Upper lobe of right lung (tissue), 1 donor: ENCODE data around the gene NEDD8. TPM values are rescaled to one million over a fixed set of nuclear protein-coding genes. Genes with fewer than 3 reads are reported as not detected.
"Not testable (repeated sequence)": the region's sequence is repeated elsewhere in the genome, so short reads cannot be mapped to it uniquely, and the experiment has no call there.

Experiments used
- ATAC-seq: fragments of 200-7000 bp; cut with Tn5 transposase; one replicate; pipeline ENCODE4 v1.9.1; 2020; ENCODE audit warnings: mild to moderate bottlenecking, moderate library complexity
- DNase-seq: peaks from one replicate; pipeline ENCODE4 v3.0.0-alpha.2; 2020
- H3K27ac ChIP-seq: fragments of 200-600 bp; one replicate; pipeline ENCODE4 v1.8.0; 2022
- H3K27me3 ChIP-seq: fragments of 200-600 bp; one replicate; pipeline ENCODE4 v1.8.0; 2022; ENCODE audit warnings: mild to moderate bottlenecking
- H3K36me3 ChIP-seq: fragments of 200-600 bp; one replicate; pipeline ENCODE4 v1.8.0; 2022
- H3K4me1 ChIP-seq: fragments of 200-600 bp; one replicate; pipeline ENCODE4 v1.8.0; 2022
- H3K4me3 ChIP-seq: fragments of 200-600 bp; one replicate; pipeline ENCODE4 v1.8.0; 2022; ENCODE audit warnings: mild to moderate bottlenecking
- H3K9me3 ChIP-seq: fragments of 200-600 bp; one replicate; pipeline ENCODE4 v1.8.0; 2022
- intact Hi-C: fragments of 100-400 bp; cut with DNase I; formaldehyde crosslinking; loops from one replicate; pipeline ENCODE4 v1.11.0; 2022
- total RNA-seq: library from RNA; stranded (reverse); fragmentation: NEBNext Ultra II Directional; extraction: Animal tissue kit (Norgen Biotek cat#: 25700); gene quantifications from one replicate; pipeline ENCODE4 v1.2.1, GENCODE V29; 2021
- TF ChIP-seq, protein P1 (sequence below): fragments of 200-600 bp; IDR thresholded peaks from one replicate; pipeline ENCODE4 v1.8.0; 2022; ENCODE audit warnings: antibody characterized with exemption
- donor health status: DM: no; HTN: yes; CAD: no; lungs with severe emphysema.

The NEDD8 gene
- total RNA-seq, 1 donor from 2014 or later: 142 TPM

DNA sequence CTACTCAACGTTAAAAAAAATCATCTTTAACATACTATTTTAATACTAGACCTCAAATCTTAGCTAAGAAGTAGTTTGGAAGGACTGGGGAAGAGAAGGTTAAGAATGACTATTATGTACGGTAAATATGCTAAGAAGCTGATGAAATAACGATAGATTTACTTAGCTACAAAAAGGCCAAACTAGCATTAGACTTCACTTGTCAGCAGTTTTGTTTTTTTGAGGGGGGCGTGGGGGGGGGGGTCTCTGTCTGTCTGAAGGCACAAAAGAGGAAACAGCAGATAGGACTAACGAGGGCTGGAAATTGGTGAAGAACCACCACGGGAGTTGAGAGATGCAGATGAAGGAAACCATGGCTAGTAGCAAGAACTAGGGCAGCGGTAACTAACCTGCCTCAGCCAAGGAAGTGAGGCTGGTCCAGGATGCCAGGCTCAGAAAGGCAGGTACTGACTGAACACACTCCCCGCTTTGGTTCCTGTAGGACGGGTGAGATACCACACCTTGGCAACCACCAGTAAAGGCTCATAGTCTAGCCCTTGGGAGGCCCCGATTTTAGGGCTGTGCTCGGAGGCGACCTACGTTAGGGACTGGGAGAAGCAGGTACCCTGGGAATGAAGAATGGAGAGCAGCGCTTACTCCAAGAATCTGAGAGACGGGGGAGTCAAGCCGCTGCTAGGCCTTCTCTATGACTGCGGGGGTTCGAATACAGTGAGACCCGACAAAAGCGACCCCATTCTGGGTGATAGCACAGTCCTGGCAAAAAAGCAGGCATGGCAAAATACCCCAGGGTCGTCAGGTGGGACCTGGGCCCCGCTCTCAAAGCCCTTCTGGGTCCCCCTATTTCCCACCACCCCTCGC lies 675 bp downstream of the NEDD8 start:
- H3K36me3 ChIP-seq: peaks cover 28% of the 10 kb centered on the region
- peak overlapping the region; percentile 91 for H3K27ac ChIP-seq
- intact Hi-C loops: no loop called here
- TF ChIP-seq, protein P1, sequence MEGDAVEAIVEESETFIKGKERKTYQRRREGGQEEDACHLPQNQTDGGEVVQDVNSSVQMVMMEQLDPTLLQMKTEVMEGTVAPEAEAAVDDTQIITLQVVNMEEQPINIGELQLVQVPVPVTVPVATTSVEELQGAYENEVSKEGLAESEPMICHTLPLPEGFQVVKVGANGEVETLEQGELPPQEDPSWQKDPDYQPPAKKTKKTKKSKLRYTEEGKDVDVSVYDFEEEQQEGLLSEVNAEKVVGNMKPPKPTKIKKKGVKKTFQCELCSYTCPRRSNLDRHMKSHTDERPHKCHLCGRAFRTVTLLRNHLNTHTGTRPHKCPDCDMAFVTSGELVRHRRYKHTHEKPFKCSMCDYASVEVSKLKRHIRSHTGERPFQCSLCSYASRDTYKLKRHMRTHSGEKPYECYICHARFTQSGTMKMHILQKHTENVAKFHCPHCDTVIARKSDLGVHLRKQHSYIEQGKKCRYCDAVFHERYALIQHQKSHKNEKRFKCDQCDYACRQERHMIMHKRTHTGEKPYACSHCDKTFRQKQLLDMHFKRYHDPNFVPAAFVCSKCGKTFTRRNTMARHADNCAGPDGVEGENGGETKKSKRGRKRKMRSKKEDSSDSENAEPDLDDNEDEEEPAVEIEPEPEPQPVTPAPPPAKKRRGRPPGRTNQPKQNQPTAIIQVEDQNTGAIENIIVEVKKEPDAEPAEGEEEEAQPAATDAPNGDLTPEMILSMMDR: no peak
- H3K4me1 ChIP-seq: peaks cover 25% of the 10 kb centered on the region
- no peaks in the 10 kb centered on the region for H3K27me3 ChIP-seq
- H3K4me3 ChIP-seq: peak overlapping the region; percentile 80
- no peaks in the 10 kb centered on the region for H3K9me3 ChIP-seq
- ATAC-seq (peak; percentile 1), DNase-seq (no peak)

DNA sequence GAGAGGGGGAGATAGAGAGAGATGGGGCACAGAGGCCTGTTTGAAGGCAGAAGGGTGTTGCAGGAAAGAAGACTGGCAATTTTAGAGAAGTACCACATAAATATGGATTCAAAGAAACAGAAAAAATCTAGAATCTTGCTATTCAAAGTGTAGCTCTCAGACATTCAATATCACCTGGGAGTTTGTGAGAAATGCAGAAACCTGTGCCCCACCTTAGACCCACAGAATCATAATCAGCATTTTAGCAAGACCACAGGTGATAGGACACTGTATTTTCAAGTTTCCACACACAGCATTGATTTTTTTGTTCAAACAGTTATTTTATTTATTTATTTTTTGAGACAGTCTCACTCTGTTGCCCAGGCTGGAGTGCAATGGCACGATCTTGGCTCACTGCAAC lies 3.3 kb downstream of the NEDD8 start:
- Histone ChIP-seq H3K4me3 (no peak overlapping the region), H3K9me3 (no peaks in the 10 kb centered on the region), H3K4me1 (peaks cover 19% of the 10 kb centered on the region), H3K36me3 (peaks cover 21% of the 10 kb centered on the region), H3K27ac (no peak overlapping the region), H3K27me3 (no peaks in the 10 kb centered on the region)
- TF ChIP-seq, protein P1: no peak
- intact Hi-C loops: no loop called here
- DNase-seq (no peak), ATAC-seq (no peak)

DNA sequence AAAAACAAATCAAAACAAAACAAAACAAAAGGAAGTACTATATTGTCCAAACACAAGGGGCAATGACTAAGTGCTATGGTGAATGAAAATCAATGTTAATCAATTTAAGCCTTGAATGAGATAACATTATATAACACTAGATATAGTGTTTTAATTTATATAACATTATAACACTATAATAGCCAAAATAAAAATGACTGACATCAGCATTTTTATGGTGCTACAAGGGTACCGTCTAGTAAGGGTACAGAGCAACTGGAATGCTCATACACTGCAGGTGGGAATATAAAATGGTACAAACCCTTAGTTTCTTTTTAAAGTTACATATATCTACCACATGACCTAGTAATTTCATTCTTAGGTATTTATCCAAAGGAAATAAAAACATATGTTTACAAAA lies 5.7 kb downstream of the NEDD8 start:
- H3K27me3 ChIP-seq: no peaks in the 10 kb centered on the region
- no peaks in the 10 kb centered on the region for H3K9me3 ChIP-seq
- peaks cover 9% of the 10 kb centered on the region for H3K4me1 ChIP-seq
- ATAC-seq (no peak), DNase-seq (no peak)
- TF ChIP-seq, protein P1: no peak
- no peak overlapping the region for H3K4me3 ChIP-seq
- intact Hi-C loops: no loop called here
- no peak overlapping the region for H3K27ac ChIP-seq
- H3K36me3 ChIP-seq: peaks cover 21% of the 10 kb centered on the region

DNA sequence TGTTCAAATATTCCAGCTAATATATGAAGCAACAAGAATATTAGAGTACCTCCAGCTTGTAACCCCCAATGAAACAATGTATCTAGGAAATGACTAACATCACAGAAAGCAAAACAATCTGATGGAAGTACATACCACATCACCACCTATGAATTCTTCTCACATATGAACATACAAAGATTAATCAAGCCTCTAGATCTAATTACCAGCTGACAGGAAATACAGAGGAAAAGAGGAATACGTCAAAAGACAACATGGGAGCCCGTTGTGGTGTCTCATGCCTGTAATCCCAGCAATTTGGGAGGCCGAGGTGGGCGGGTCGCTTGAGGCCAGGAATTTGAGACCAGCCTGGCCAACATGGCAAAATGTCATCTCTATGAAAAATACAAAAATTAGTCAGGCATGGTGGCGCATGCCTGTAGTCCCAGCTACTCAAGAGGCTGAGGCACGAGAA lies 7.5 kb downstream of the NEDD8 start:
- DNase-seq: no peak
- Histone ChIP-seq H3K36me3 (peaks cover 21% of the 10 kb centered on the region), H3K27ac (no peak overlapping the region)

DNA sequence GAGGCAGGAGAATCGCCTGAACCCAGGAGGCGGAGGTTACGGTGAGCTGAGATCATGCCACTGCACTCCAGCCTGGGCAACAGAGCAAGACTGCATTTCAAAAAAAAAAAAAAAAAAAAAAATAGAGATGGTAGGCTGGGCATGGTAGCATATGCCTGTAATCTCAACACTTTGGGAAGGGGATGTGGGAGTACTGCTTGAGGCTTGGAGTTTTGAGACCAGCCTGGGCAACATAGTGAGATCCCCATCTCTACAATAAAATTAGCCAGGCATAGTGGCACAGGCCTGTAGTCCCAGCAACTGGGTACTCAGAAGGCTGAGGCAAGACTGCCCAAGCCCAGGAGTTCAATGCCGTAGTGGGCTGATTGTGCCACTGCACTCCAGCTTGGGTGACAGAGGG lies 9.2 kb downstream of the NEDD8 start:
- not testable (repeated sequence) for ATAC-seq, H3K4me1 ChIP-seq

More for the DNA sequence above, 7.5 kb downstream of the NEDD8 start:
- Histone ChIP-seq H3K27me3 (no peaks in the 10 kb centered on the region), H3K9me3 (no peaks in the 10 kb centered on the region), H3K4me1 (no peaks in the 10 kb centered on the region), H3K4me3 (no peak overlapping the region)
- intact Hi-C loops: no loop called here
- ATAC-seq: no peak
- TF ChIP-seq, protein P1: no peak

DNA sequence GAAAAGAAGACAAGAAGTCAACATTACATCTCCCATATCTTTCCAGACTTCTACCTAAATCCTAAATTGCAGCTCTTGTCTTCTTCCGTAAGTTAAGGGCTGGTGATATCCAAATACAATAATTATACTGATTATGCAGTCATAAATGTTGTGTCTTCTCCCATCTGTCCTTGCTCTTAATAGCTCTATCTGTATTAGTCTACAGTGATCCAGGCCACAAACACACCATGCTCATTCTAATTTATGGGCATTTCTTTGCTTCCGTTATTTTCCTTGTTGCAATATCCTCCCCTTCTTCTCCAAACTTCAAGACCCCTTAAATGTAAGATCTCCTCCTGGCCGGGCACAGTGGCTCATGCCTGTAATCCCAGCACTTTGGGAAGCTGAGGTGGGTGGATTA lies 12.6 kb downstream of the NEDD8 start:
- Histone ChIP-seq H3K9me3 (no peaks in the 10 kb centered on the region), H3K4me3 (no peak overlapping the region), H3K36me3 (peaks cover 11% of the 10 kb centered on the region), H3K27ac (no peak overlapping the region), H3K27me3 (no peaks in the 10 kb centered on the region), H3K4me1 (peaks cover 4% of the 10 kb centered on the region)
- intact Hi-C loops: no loop called here
- ATAC-seq: no peak
- TF ChIP-seq, protein P1: no peak
- no peak for DNase-seq

More for the DNA sequence above, 9.2 kb downstream of the NEDD8 start:
- H3K4me3 ChIP-seq, intact Hi-C loops, DNase-seq, H3K27ac ChIP-seq, H3K27me3 ChIP-seq, H3K9me3 ChIP-seq: not testable (repeated sequence)
- H3K36me3 ChIP-seq: peaks cover 21% of the 10 kb centered on the region
